Suprapubic skin (tissue), 3 donors: ENCODE data around the gene LAPTM5.

Experiments
- POLR2A ChIP-seq, 2 donors: fragments of 450-650 bp; IDR thresholded peaks; one replicate each; pipeline ENCODE4 v1.6.1; 2017; ENCODE audit warnings: antibody characterized with exemption in 2 of 2, mild to moderate bottlenecking in 2 of 2, moderate library complexity in 2 of 2
- TF ChIP-seq, protein P1 (sequence below), 2 donors: fragments of 200-600 bp in 1 of 2; fragments of 450-650 bp in 1 of 2; sonication (generic) in 1 of 2; IDR thresholded peaks; one replicate each; pipeline ENCODE4 v1.5.1; 2016 to 2019; ENCODE audit warnings: antibody characterized with exemption in 2 of 2, mild to moderate bottlenecking in 1 of 2, moderate library complexity in 1 of 2

- TF ChIP-seq POLR2A (IDR thresholded peaks at IDR 0.05), result no peak
- TF ChIP-seq, protein P1, sequence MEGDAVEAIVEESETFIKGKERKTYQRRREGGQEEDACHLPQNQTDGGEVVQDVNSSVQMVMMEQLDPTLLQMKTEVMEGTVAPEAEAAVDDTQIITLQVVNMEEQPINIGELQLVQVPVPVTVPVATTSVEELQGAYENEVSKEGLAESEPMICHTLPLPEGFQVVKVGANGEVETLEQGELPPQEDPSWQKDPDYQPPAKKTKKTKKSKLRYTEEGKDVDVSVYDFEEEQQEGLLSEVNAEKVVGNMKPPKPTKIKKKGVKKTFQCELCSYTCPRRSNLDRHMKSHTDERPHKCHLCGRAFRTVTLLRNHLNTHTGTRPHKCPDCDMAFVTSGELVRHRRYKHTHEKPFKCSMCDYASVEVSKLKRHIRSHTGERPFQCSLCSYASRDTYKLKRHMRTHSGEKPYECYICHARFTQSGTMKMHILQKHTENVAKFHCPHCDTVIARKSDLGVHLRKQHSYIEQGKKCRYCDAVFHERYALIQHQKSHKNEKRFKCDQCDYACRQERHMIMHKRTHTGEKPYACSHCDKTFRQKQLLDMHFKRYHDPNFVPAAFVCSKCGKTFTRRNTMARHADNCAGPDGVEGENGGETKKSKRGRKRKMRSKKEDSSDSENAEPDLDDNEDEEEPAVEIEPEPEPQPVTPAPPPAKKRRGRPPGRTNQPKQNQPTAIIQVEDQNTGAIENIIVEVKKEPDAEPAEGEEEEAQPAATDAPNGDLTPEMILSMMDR (IDR thresholded peaks at IDR 0.05), result no peak
Observed at GRCh38 chr1:30689901-30690645, 67.5 kb downstream of the LAPTM5 start.
